IMR-90 (cell line): ENCODE data around the gene CSRP2. TPM values are rescaled to one million over a fixed set of nuclear protein-coding genes. Genes with fewer than 3 reads are reported as not detected.
A peak's percentile ranks its signal among the peaks of the same experiment; 100 is the strongest.

Experiments
- ATAC-seq: fragments of 200-7000 bp; cut with Tn5 transposase; 2 replicates; pipeline ENCODE4 v1.9.1; 2020; ENCODE audit warnings: low read depth, mild to moderate bottlenecking, moderate library complexity
- BruUV-seq: library from RNA; stranded (reverse); fragments of 400-500 nt; replicated peaks from 2 replicates; lab custom pipeline; 2021; lab: Mats Ljungman, UMichigan
- CTCF ChIA-PET: fragments of 300-600 bp; formaldehyde crosslinking; extraction: SDS; loops from one replicate; lab custom pipeline; 2021; ENCODE audit warnings: antibody characterized with exemption; lab: Yijun Ruan, JAX
- POLR2A ChIA-PET: fragments of 300-600 bp; sonication (Branson Sonifier 250); formaldehyde crosslinking; loops from one replicate; lab custom pipeline; 2022; ENCODE audit warnings: antibody characterized with exemption; ENCODE audit not compliant: unreplicated experiment; lab: Charles Lee
- DNase-seq: peaks from one replicate; pipeline ENCODE4 v3.0.0; 2013
- H2AFZ ChIP-seq: replicated peaks from 2 replicates; pipeline ENCODE3; 2013; ENCODE audit warnings: low read length, mild to moderate bottlenecking; ENCODE audit not compliant: poor library complexity
- H2AK5ac ChIP-seq: 2 replicates; pipeline ENCODE4 v1.6.1; 2013; ENCODE audit warnings: low read depth, low read length, inconsistent platforms
- H2AK9ac ChIP-seq: replicated peaks from 2 replicates; pipeline ENCODE3; 2013; ENCODE audit warnings: mild to moderate bottlenecking, low read depth, low read length, moderate library complexity; ENCODE audit not compliant: poor library complexity
- H2BK120ac ChIP-seq: 2 replicates; pipeline ENCODE4 v1.6.1; 2013; ENCODE audit warnings: low read depth, low read length, inconsistent platforms
- H2BK15ac ChIP-seq: 3 replicates; pipeline ENCODE4 v1.6.1; 2013; ENCODE audit warnings: low read depth, low read length, inconsistent platforms
- H2BK20ac ChIP-seq: 2 replicates; pipeline ENCODE4 v1.6.1; 2013; ENCODE audit warnings: low read depth, mild to moderate bottlenecking, inconsistent platforms, low read length, moderate library complexity
- H2BK5ac ChIP-seq: 2 replicates; pipeline ENCODE4 v1.6.1; 2013; ENCODE audit warnings: mild to moderate bottlenecking, low read depth, low read length, inconsistent platforms; ENCODE audit not compliant: poor library complexity, severe bottlenecking
- H3K14ac ChIP-seq: replicated peaks from 2 replicates; pipeline ENCODE4 v1.6.1; 2013; ENCODE audit warnings: low read depth, low read length, inconsistent platforms
- H3K18ac ChIP-seq: 2 replicates; pipeline ENCODE4 v1.6.1; 2013; ENCODE audit warnings: low read depth, low read length, control low read depth
- H3K23ac ChIP-seq: 2 replicates; pipeline ENCODE4 v1.6.1; 2013; ENCODE audit warnings: low read depth, low read length, inconsistent platforms
- H3K27ac ChIP-seq: 2 replicates; pipeline ENCODE4 v1.5.1; 2013; ENCODE audit warnings: mild to moderate bottlenecking, control low read depth, low read length; ENCODE audit not compliant: insufficient read depth
- H3K27me3 ChIP-seq: 2 replicates; pipeline ENCODE4 v1.6.1; 2013; ENCODE audit warnings: low read length; ENCODE audit not compliant: control insufficient read depth, insufficient read depth
- H3K36me3 ChIP-seq: 2 replicates; pipeline ENCODE4 v1.6.1; 2013; ENCODE audit warnings: low read length, mixed read lengths; ENCODE audit not compliant: control insufficient read depth, insufficient read depth
- H3K4ac ChIP-seq: 2 replicates; pipeline ENCODE4 v1.6.1; 2013; ENCODE audit warnings: low read depth, low read length, inconsistent platforms
- H3K4me1 ChIP-seq: 2 replicates; pipeline ENCODE4 v1.6.1; 2013; ENCODE audit warnings: low read length, mixed read lengths; ENCODE audit not compliant: control insufficient read depth, insufficient read depth
- H3K4me2 ChIP-seq: 2 replicates; pipeline ENCODE4 v1.6.1; 2013; ENCODE audit warnings: low read depth, mild to moderate bottlenecking, control low read depth, low read length, moderate library complexity
- H3K4me3 ChIP-seq: 2 replicates; pipeline ENCODE4 v1.5.1; 2013; ENCODE audit warnings: low read depth, mild to moderate bottlenecking, control low read depth, low read length, moderate library complexity; ENCODE audit not compliant: insufficient read depth
- H3K56ac ChIP-seq: 2 replicates; pipeline ENCODE4 v1.6.1; 2013; ENCODE audit warnings: low read length, inconsistent platforms; ENCODE audit not compliant: insufficient read depth; ENCODE audit errors: extremely low read depth
- H3K79me1 ChIP-seq, 2 experiments: 2 replicates each; pipeline ENCODE4 v1.6.1; 2013; ENCODE audit warnings: low read length in 2 of 2, inconsistent platforms in 1 of 2, low read depth in 1 of 2
- H3K9ac ChIP-seq: 2 replicates; pipeline ENCODE4 v1.6.1; 2013; ENCODE audit warnings: low read depth, low read length, control low read depth
- H3K9me1 ChIP-seq: 2 replicates; pipeline ENCODE4 v1.6.1; 2013; ENCODE audit warnings: low read length, inconsistent platforms; ENCODE audit not compliant: insufficient read depth
- H3K9me3 ChIP-seq: 2 replicates; pipeline ENCODE4 v1.6.1; 2013; ENCODE audit warnings: low read length; ENCODE audit not compliant: control insufficient read depth, insufficient read depth
- H4K20me1 ChIP-seq: 2 replicates; pipeline ENCODE4 v1.6.1; 2013; ENCODE audit warnings: low read length, inconsistent platforms; ENCODE audit not compliant: insufficient read depth
- H4K5ac ChIP-seq: 2 replicates; pipeline ENCODE4 v1.6.1; 2013; ENCODE audit warnings: mild to moderate bottlenecking, low read depth, low read length, control low read depth
- H4K8ac ChIP-seq, 2 experiments: 2 replicates each; pipeline ENCODE4 v1.6.1; 2013; ENCODE audit warnings: low read depth in 2 of 2, low read length in 2 of 2, control low read depth in 1 of 2, inconsistent platforms in 1 of 2
- H4K91ac ChIP-seq: 2 replicates; pipeline ENCODE4 v1.6.1; 2013; ENCODE audit warnings: low read depth, low read length, inconsistent platforms; ENCODE audit not compliant: insufficient read depth
- BHLHE40 ChIP-seq: fragments of 150-350 bp; IDR thresholded peaks from 2 replicates; pipeline ENCODE4 v1.6.1; 2016; ENCODE audit warnings: mild to moderate bottlenecking, low read depth, low read length
- CEBPB ChIP-seq: IDR thresholded peaks from 2 replicates; pipeline ENCODE4 v1.6.1; 2012; ENCODE audit warnings: low read depth, low read length, improper control_type of control experiment
- CTCF ChIP-seq: conservative IDR thresholded peaks from 2 replicates; pipeline ENCODE4 v1.5.1; 2012; ENCODE audit warnings: mild to moderate bottlenecking, low read depth, low read length, improper control_type of control experiment
- ELK1 ChIP-seq: fragments of 150-350 bp; IDR thresholded peaks from 2 replicates; pipeline ENCODE4 v1.6.1; 2016; ENCODE audit warnings: low read depth, mild to moderate bottlenecking, low read length, moderate library complexity, borderline replicate concordance
- FOS ChIP-seq: fragments of 150-350 bp; IDR thresholded peaks from 2 replicates; pipeline ENCODE4 v1.6.1; 2016; ENCODE audit warnings: low read depth, low read length
- MAFK ChIP-seq: IDR thresholded peaks from 2 replicates; pipeline ENCODE4 v1.6.1; 2012; ENCODE audit warnings: low read depth, low read length, improper control_type of control experiment
- MAZ ChIP-seq: IDR thresholded peaks from 2 replicates; pipeline ENCODE4 v1.6.1; 2012; ENCODE audit warnings: low read depth, mild to moderate bottlenecking, low read length, improper control_type of control experiment, moderate library complexity, borderline replicate concordance
- RCOR1 ChIP-seq: IDR thresholded peaks from 2 replicates; pipeline ENCODE4 v1.6.1; 2012; ENCODE audit warnings: mild to moderate bottlenecking, low read length, improper control_type of control experiment; ENCODE audit not compliant: insufficient replicate concordance
- SMC3 ChIP-seq: fragments of 150-350 bp; IDR thresholded peaks from 2 replicates; pipeline ENCODE4 v1.6.1; 2016; ENCODE audit warnings: low read depth, mild to moderate bottlenecking, antibody characterized with exemption, low read length, moderate library complexity
- USF2 ChIP-seq: fragments of 150-350 bp; IDR thresholded peaks from 2 replicates; pipeline ENCODE4 v1.6.1; 2017; ENCODE audit warnings: mild to moderate bottlenecking, antibody characterized with exemption, low read length, low read depth
- WGBS, 2 experiments: methylation state at CpG; one replicate each; pipeline versions ENCODE4 v1.1.5 to v1.1.7; 2013; ENCODE audit warnings: missing lambda C conversion rate in 2 of 2; ENCODE audit not compliant: insufficient read length in 1 of 2; ENCODE audit errors: extremely low coverage in 2 of 2; 5-methylcytosine and 5-hydroxymethylcytosine counted together
- dilution Hi-C: fragments of 300-500 bp; cut with HindIII; formaldehyde crosslinking; loops from one replicate; pipeline ENCODE4 v1.14.3; 2018; ENCODE audit warnings: low sequenced_read_pairs; ENCODE audit not compliant: unreplicated experiment
- in situ Hi-C: fragments of 300-500 bp; cut with MboI; formaldehyde crosslinking; loops from 3 replicates; pipeline ENCODE4 v1.14.3; 2019; ENCODE audit warnings: low sequenced_read_pairs, inconsistent platforms, mixed read lengths
- intact Hi-C: fragments of 100-400 bp; cut with micrococcal nuclease; formaldehyde crosslinking; loops from 2 replicates; pipeline ENCODE4 v1.10.0; 2022
- polyA plus RNA-seq, 3 experiments: library from polyadenylated mRNA; depleted of rRNA; stranded (reverse); fragments of >200 nt; gene quantifications; 2 replicates each; pipeline ENCODE4 v1.2.3, GENCODE V29; 2012; ENCODE audit warnings: low replicate concordance in 1 of 3
- total RNA-seq: library from RNA; depleted of rRNA; stranded (reverse); fragments of >200 nt; gene quantifications from 2 replicates; pipeline ENCODE4 v1.2.3, GENCODE V29; 2012

CSRP2 gene
- total and polyA plus RNA-seq, 2 of the 4 experiments (the other 2 are of a cell fraction) = 156 to 179 TPM

- TF ChIP-seq CTCF = no peak
- no peak for TF ChIP-seq SMC3
- TF ChIP-seq ELK1 = no peak
- no peak for TF ChIP-seq RCOR1
- no peak for TF ChIP-seq MAFK
- no peak for TF ChIP-seq CEBPB
- TF ChIP-seq BHLHE40 = no peak
- TF ChIP-seq MAZ = no peak
- no peak for TF ChIP-seq FOS
- no peak for TF ChIP-seq USF2
- Histone ChIP-seq H2AK5ac (no peak overlapping the region), H3K4ac (no peak overlapping the region), H3K23ac (no peak overlapping the region), H2BK5ac (no peak overlapping the region), H2AK9ac (no peak overlapping the region), H2BK15ac (no peak overlapping the region), H4K5ac (no peak overlapping the region), H3K9ac (no peak overlapping the region), H2BK120ac (no peak overlapping the region), H3K79me1 (no peaks in the 10 kb centered on the region), H2BK20ac (no peak overlapping the region), H3K27me3 (no peaks in the 10 kb centered on the region), H3K56ac (no peak overlapping the region), H4K8ac (no peak overlapping the region), H3K4me2 (peak overlapping the region; percentile 34; the same call in 1 of the 2 replicates), H3K9me3 (no peaks in the 10 kb centered on the region), H3K4me3 (no peak overlapping the region), H3K18ac (no peak overlapping the region), H3K27ac (no peak overlapping the region), H4K20me1 (no peaks in the 10 kb centered on the region), H3K4me1 (no peaks in the 10 kb centered on the region), H2AFZ (no peak overlapping the region), H3K9me1 (no peaks in the 10 kb centered on the region), H3K14ac (no peak overlapping the region), H4K91ac (no peak overlapping the region), H3K36me3 (no peaks in the 10 kb centered on the region)
- CTCF ChIA-PET = interaction anchor here (0.7 to 1.1 kb wide), 4 partner anchors 13 to 107 kb away, joined by 3 to 7 read pairs (median 3); no protein-coding TSS in a partner anchor
- no TSS peak for BruUV-seq
- DNase-seq (no peak), ATAC-seq (peak; percentile 27; the same call in 1 of the 2 replicates)
- POLR2A ChIA-PET = interaction anchor here (0.6 kb wide), 1 partner anchor 361 kb away, joined by 3 read pairs; no protein-coding TSS in a partner anchor
- dilution Hi-C loops (no loop called here), in situ Hi-C loops (no loop called here), intact Hi-C loops (loop anchor here (5.0 kb wide), 1 partner anchor 33 kb away; no protein-coding TSS in a partner anchor)
- WGBS, 2 experiments = no CpG with 5 or more reads among the region's 6 CpGs
These were observed 36.7 kb upstream of the CSRP2 start for GRCh38 chr12:76915361-76916169.
